Ascending aorta (tissue), 2 donors: ENCODE data around the gene SCN2B. TPM values are rescaled to one million over a fixed set of nuclear protein-coding genes. Genes with fewer than 3 reads are reported as not detected.

Source experiments
- DNase-seq, 2 donors: peaks; one replicate each; pipeline ENCODE4 v3.0.0-alpha.2; 2019; ENCODE audit warnings: low spot score in 2 of 2
- H3K27ac ChIP-seq, 2 donors: fragments of 200-600 bp; sonication (generic); one replicate each; pipeline ENCODE4 v1.5.1; 2016 to 2017; ENCODE audit warnings: mild to moderate bottlenecking in 1 of 2
- H3K27me3 ChIP-seq: fragments of 200-600 bp; sonication (generic); one replicate; pipeline ENCODE4 v1.5.1; 2017
- H3K36me3 ChIP-seq, 2 donors: fragments of 200-600 bp; sonication (generic); one replicate each; pipeline ENCODE4 v1.5.1; 2016
- H3K4me1 ChIP-seq, 2 donors: fragments of 200-600 bp; sonication (generic); one replicate each; pipeline ENCODE4 v1.5.1; 2016 to 2017; ENCODE audit warnings: mild to moderate bottlenecking in 1 of 2
- H3K4me3 ChIP-seq, 2 donors: fragments of 200-600 bp; sonication (generic); one replicate each; pipeline ENCODE4 v1.5.1; 2016 to 2017; ENCODE audit warnings: mild to moderate bottlenecking in 1 of 2
- H3K9me3 ChIP-seq, 2 donors: fragments of 200-600 bp; sonication (generic); one replicate each; pipeline ENCODE4 v1.5.1; 2016
- intact Hi-C: fragments of 100-400 bp; cut with DNase I; formaldehyde crosslinking; loops from one replicate; pipeline ENCODE4 v1.15.1; 2023
- total RNA-seq: library from RNA; depleted of rRNA; stranded (reverse); fragments of >200 nt; gene quantifications from one replicate; pipeline ENCODE4 v1.1.0, GENCODE V29; 2016
- TF ChIP-seq, protein P1 (sequence below), 3 experiments: fragments of 200-600 bp in 2 of 3; fragments of 450-650 bp in 1 of 3; sonication (generic) in 2 of 3; IDR thresholded peaks; one replicate each; pipeline ENCODE4 v1.5.1; 2016 to 2019; ENCODE audit warnings: antibody characterized with exemption in 3 of 3, mild to moderate bottlenecking in 1 of 3, moderate library complexity in 1 of 3

The SCN2B gene
- total RNA-seq, 1 donor from 2014 or later = 0.11 TPM

GRCh38 chr11:118221419-118221818, 45.0 kb upstream of the SCN2B start:
- Histone ChIP-seq H3K4me1 (no peaks in the 10 kb centered on the region), H3K27me3 (no peaks in the 10 kb centered on the region), H3K4me3 (no peak overlapping the region), H3K27ac (no peak overlapping the region), H3K36me3 (no peaks in the 10 kb centered on the region), H3K9me3 (no peaks in the 10 kb centered on the region)
- TF ChIP-seq, protein P1, sequence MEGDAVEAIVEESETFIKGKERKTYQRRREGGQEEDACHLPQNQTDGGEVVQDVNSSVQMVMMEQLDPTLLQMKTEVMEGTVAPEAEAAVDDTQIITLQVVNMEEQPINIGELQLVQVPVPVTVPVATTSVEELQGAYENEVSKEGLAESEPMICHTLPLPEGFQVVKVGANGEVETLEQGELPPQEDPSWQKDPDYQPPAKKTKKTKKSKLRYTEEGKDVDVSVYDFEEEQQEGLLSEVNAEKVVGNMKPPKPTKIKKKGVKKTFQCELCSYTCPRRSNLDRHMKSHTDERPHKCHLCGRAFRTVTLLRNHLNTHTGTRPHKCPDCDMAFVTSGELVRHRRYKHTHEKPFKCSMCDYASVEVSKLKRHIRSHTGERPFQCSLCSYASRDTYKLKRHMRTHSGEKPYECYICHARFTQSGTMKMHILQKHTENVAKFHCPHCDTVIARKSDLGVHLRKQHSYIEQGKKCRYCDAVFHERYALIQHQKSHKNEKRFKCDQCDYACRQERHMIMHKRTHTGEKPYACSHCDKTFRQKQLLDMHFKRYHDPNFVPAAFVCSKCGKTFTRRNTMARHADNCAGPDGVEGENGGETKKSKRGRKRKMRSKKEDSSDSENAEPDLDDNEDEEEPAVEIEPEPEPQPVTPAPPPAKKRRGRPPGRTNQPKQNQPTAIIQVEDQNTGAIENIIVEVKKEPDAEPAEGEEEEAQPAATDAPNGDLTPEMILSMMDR (IDR thresholded peaks at IDR 0.05) = no peak
- DNase-seq = no peak
- intact Hi-C loops = no loop called here

DNA sequence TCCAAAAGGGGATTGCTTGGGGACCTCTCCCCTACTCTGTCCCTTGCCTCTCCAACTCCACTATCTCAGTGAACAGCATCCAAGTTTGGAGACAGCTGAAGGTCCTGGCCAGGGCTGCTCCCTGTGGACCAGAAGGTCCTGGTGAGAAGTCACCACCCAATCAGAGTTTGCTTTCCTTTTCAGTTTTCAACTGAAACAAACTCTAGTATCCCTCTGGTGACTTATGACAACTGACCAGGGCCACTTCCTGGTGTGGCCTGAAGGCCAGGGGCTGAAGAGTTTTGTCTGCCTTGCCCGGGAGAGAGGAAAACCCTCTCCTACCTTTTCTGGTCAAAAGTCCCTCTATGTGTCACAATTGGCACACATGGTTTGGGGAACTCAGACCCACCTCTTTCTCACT, 43.3 kb upstream of the SCN2B start:
- no peaks in the 10 kb centered on the region for H3K27me3 ChIP-seq

GRCh38 chr11:118219244-118219643, 42.8 kb upstream of the SCN2B start:
- Histone ChIP-seq H3K36me3 (no peaks in the 10 kb centered on the region), H3K4me1 (no peaks in the 10 kb centered on the region), H3K9me3 (no peaks in the 10 kb centered on the region), H3K4me3 (no peak overlapping the region), H3K27ac (no peak overlapping the region), H3K27me3 (no peaks in the 10 kb centered on the region)
- DNase-seq = no peak
- TF ChIP-seq, protein P1 (IDR thresholded peaks at IDR 0.05) = no peak
- intact Hi-C loops = no loop called here

More for the DNA sequence above, 43.3 kb upstream of the SCN2B start:
- TF ChIP-seq, protein P1 (IDR thresholded peaks at IDR 0.05) = no peak
- H3K4me3 ChIP-seq = no peak overlapping the region
- intact Hi-C loops = no loop called here
- no peaks in the 10 kb centered on the region for H3K36me3 ChIP-seq
- H3K9me3 ChIP-seq = no peaks in the 10 kb centered on the region
- H3K27ac ChIP-seq = no peak overlapping the region
- no peak for DNase-seq
- no peaks in the 10 kb centered on the region for H3K4me1 ChIP-seq

DNA sequence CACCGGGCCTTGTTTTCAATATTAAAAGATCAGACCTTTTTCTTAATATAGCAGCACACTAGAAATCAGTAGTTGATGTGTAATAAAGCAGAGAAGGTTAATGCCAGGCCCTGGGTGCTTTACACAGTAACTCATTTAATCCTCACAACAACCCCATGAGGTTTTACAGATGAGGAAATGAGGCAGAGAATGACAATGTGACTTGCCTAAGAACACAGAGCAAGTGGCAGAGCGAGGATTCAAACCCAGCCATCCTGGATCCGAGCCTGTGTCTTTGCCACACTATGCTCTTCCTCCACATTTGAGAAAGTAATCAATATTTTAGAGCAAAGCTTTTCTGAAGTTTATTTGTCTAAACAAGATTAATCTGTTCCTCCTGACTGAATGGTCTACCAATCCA, 41.1 kb upstream of the SCN2B start:
- Histone ChIP-seq H3K4me3 (no peak overlapping the region), H3K9me3 (no peaks in the 10 kb centered on the region), H3K4me1 (no peaks in the 10 kb centered on the region), H3K27ac (no peak overlapping the region), H3K27me3 (no peaks in the 10 kb centered on the region), H3K36me3 (no peaks in the 10 kb centered on the region)
- DNase-seq = no peak
- TF ChIP-seq, protein P1 (IDR thresholded peaks at IDR 0.05) = no peak
- intact Hi-C loops = no loop called here

GRCh38 chr11:118216621-118217481, 40.4 kb upstream of the SCN2B start:
- TF ChIP-seq, protein P1 (IDR thresholded peaks at IDR 0.05) = no peak
- no peaks in the 10 kb centered on the region for H3K36me3 ChIP-seq
- no peaks in the 10 kb centered on the region for H3K4me1 ChIP-seq
- no peak for DNase-seq
- no peak overlapping the region for H3K27ac ChIP-seq
- intact Hi-C loops = no loop called here
- H3K9me3 ChIP-seq = no peaks in the 10 kb centered on the region
- H3K27me3 ChIP-seq = no peaks in the 10 kb centered on the region
- no peak overlapping the region for H3K4me3 ChIP-seq
